HepG2 (cell line): ENCODE measurements around the gene CDIP1. TPM values are rescaled to one million over a fixed set of nuclear protein-coding genes. Genes with fewer than 3 reads are reported as not detected.

Experiments
- AHR ChIP-seq: IDR thresholded peaks from 2 replicates; pipeline ENCODE4 v1.6.1; 2018; ENCODE audit warnings: missing genetic modification reagents, missing compliant biosample characterization
- CBFB ChIP-seq: sonication (generic); formaldehyde crosslinking; IDR thresholded peaks from 2 replicates; pipeline ENCODE4 v1.4.0; 2020; ENCODE audit warnings: missing genetic modification reagents
- CENPT ChIP-seq: sonication (generic); formaldehyde crosslinking; IDR thresholded peaks from 2 replicates; pipeline ENCODE4 v1.8.0; 2022; ENCODE audit warnings: low read depth, mild to moderate bottlenecking, moderate library complexity, missing genetic modification reagents
- CREM ChIP-seq, 2 experiments: sonication (generic) in 1 of 2; formaldehyde crosslinking in 1 of 2; IDR thresholded peaks; 2 replicates each; pipeline versions ENCODE4 v1.4.0 to v1.6.1; 2016 to 2020; ENCODE audit warnings: antibody characterized with exemption in 1 of 2, mild to moderate bottlenecking in 1 of 2, missing genetic modification reagents in 1 of 2
- FOXK1 ChIP-seq: sonication (generic); formaldehyde crosslinking; IDR thresholded peaks from 2 replicates; pipeline ENCODE4 v1.4.0; 2020; ENCODE audit warnings: low read depth, missing genetic modification reagents, borderline replicate concordance
- MAF1 ChIP-seq: sonication (generic); formaldehyde crosslinking; IDR thresholded peaks from 2 replicates; pipeline ENCODE4 v1.5.0; 2020; ENCODE audit warnings: missing genetic modification reagents, borderline replicate concordance
- MXD4 ChIP-seq: IDR thresholded peaks from 2 replicates; pipeline ENCODE4 v1.6.1; 2016; ENCODE audit warnings: mild to moderate bottlenecking, missing biosample characterization, missing genetic modification reagents
- NFYC ChIP-seq: IDR thresholded peaks from 2 replicates; pipeline ENCODE4 v1.6.1; 2016; ENCODE audit warnings: missing genetic modification reagents, missing compliant biosample characterization
- PAF1 ChIP-seq: IDR thresholded peaks from 2 replicates; pipeline ENCODE4 v1.6.1; 2016; ENCODE audit warnings: missing genetic modification reagents, missing compliant biosample characterization
- PHF8 ChIP-seq: sonication (generic); formaldehyde crosslinking; IDR thresholded peaks from 2 replicates; pipeline ENCODE4 v1.5.0; 2020; ENCODE audit warnings: missing genetic modification reagents
- SNAI1 ChIP-seq: sonication (generic); formaldehyde crosslinking; IDR thresholded peaks from 2 replicates; pipeline ENCODE4 v1.5.0; 2020; ENCODE audit warnings: mild to moderate bottlenecking, missing genetic modification reagents, borderline replicate concordance
- SOX6 ChIP-seq, 2 experiments: fragments of 450-650 bp in 1 of 2; sonication (generic) in 1 of 2; formaldehyde crosslinking in 1 of 2; IDR thresholded peaks; 2 replicates each; pipeline versions ENCODE4 v1.4.0 to v1.6.1; 2017 to 2020; ENCODE audit warnings: antibody characterized with exemption in 1 of 2, mild to moderate bottlenecking in 1 of 2, missing genetic modification reagents in 1 of 2
- TBX2 ChIP-seq: sonication (generic); formaldehyde crosslinking; IDR thresholded peaks from 2 replicates; pipeline ENCODE4 v1.5.0; 2020; ENCODE audit warnings: missing genetic modification reagents, mild to moderate bottlenecking, borderline replicate concordance
- ZBTB21 ChIP-seq: sonication (generic); formaldehyde crosslinking; IDR thresholded peaks from 2 replicates; pipeline ENCODE4 v1.4.0; 2020; ENCODE audit warnings: missing genetic modification reagents
- ZNF12 ChIP-seq: sonication (generic); formaldehyde crosslinking; IDR thresholded peaks from 2 replicates; pipeline ENCODE4 v1.5.0; 2020; ENCODE audit warnings: missing genetic modification reagents
- ZNF34 ChIP-seq: sonication (generic); formaldehyde crosslinking; IDR thresholded peaks from 2 replicates; pipeline ENCODE4 v1.4.0; 2020; ENCODE audit warnings: mild to moderate bottlenecking, missing genetic modification reagents, borderline replicate concordance
- ZNF432 ChIP-seq: sonication (generic); formaldehyde crosslinking; IDR thresholded peaks from 2 replicates; pipeline ENCODE4 v1.5.0; 2020; ENCODE audit warnings: missing genetic modification reagents, mild to moderate bottlenecking, borderline replicate concordance
- ZNF556 ChIP-seq: sonication (generic); formaldehyde crosslinking; IDR thresholded peaks from 2 replicates; pipeline ENCODE4 v1.4.0; 2020; ENCODE audit warnings: mild to moderate bottlenecking, missing genetic modification reagents, borderline replicate concordance
- ZNF589 ChIP-seq: sonication (generic); formaldehyde crosslinking; conservative IDR thresholded peaks from 2 replicates; pipeline ENCODE4 v1.8.0; 2022; ENCODE audit warnings: mild to moderate bottlenecking, moderate library complexity, missing genetic modification reagents
- ZNF776 ChIP-seq: sonication (generic); formaldehyde crosslinking; IDR thresholded peaks from 2 replicates; pipeline ENCODE4 v1.4.0; 2020; ENCODE audit warnings: mild to moderate bottlenecking, missing genetic modification reagents
- ZNF850 ChIP-seq: sonication (generic); formaldehyde crosslinking; conservative IDR thresholded peaks from 2 replicates; pipeline ENCODE4 v1.9.0; 2021; ENCODE audit warnings: mild to moderate bottlenecking, missing genetic modification reagents
- polyA plus RNA-seq, 8 experiments: library from polyadenylated mRNA; depleted of rRNA in 3 of 8; stranded (reverse) in 7 of 8; unstranded in 1 of 8; fragments of >200 nt; fragmentation: Illumina TruSeq in 4 of 8; extraction: Trizol in 4 of 8; gene quantifications; 2 replicates each; pipeline versions ENCODE4 v1.2.1 to v1.2.3, GENCODE V29; 2011 to 2016; ENCODE audit warnings: low read depth in 4 of 8, missing spikeins in 1 of 8, mixed read lengths in 1 of 8; ENCODE audit not compliant: insufficient read depth in 1 of 8
- total RNA-seq, 5 experiments: library from RNA; depleted of rRNA; stranded (reverse); fragments of >200 nt; fragmentation: Illumina TruSeq; extraction: Trizol; gene quantifications; 2 replicates each; pipeline ENCODE4 v1.2.3, GENCODE V29; 2016; ENCODE audit warnings: low read depth in 1 of 5
- TF ChIP-seq, protein P1 (sequence below): sonication (generic); formaldehyde crosslinking; IDR thresholded peaks from 2 replicates; pipeline ENCODE4 v1.5.0; 2020; ENCODE audit warnings: missing genetic modification reagents, mild to moderate bottlenecking, borderline replicate concordance
- TF ChIP-seq, protein P2 (sequence below): sonication (generic); formaldehyde crosslinking; IDR thresholded peaks from 2 replicates; pipeline ENCODE4 v1.5.0; 2020; ENCODE audit warnings: mild to moderate bottlenecking, missing genetic modification reagents, moderate library complexity
- TF ChIP-seq, protein P3 (sequence below): sonication (generic); formaldehyde crosslinking; IDR thresholded peaks from 2 replicates; pipeline ENCODE4 v1.5.0; 2020; ENCODE audit warnings: missing genetic modification reagents

The CDIP1 gene
- total and polyA plus RNA-seq, 2 of the 13 experiments (the other 11 are each of a cell fraction or from before 2014, with no cell fraction given), result 31.2 to 56.7 TPM

- TF ChIP-seq CREM (IDR thresholded peaks at IDR 0.05) (peak; percentile 95), CREM (CRISPR knock-in tag; IDR thresholded peaks at IDR 0.05) (peak; percentile 62; the same call in 1 of the 2 replicates), ZNF34 (CRISPR knock-in tag) (no peak), ZNF776 (peak; percentile 99), ZNF850 (CRISPR knock-in tag) (no peak), TBX2 (CRISPR knock-in tag) (peak; percentile 92), CENPT (peak; percentile 98), FOXK1 (CRISPR knock-in tag) (peak; percentile 85), SOX6 (IDR thresholded peaks at IDR 0.05) (no peak), SOX6 (CRISPR knock-in tag; IDR thresholded peaks at IDR 0.05) (peak; percentile 82), ZBTB21 (CRISPR knock-in tag) (peak; percentile 89), AHR (CRISPR knock-in tag) (peak; percentile 99), NFYC (peak; percentile 62), SNAI1 (CRISPR knock-in tag) (peak; percentile 99), PAF1 (CRISPR knock-in tag) (no peak), MAF1 (CRISPR knock-in tag) (peak; percentile 94), ZNF12 (CRISPR knock-in tag) (peak; percentile 78), CBFB (CRISPR knock-in tag) (peak; percentile 79), PHF8 (CRISPR knock-in tag) (peak; percentile 92), ZNF556 (CRISPR knock-in tag) (peak; percentile 98), MXD4 (CRISPR knock-in tag) (peak; percentile 98), ZNF589 (CRISPR knock-in tag) (peak; percentile 98), ZNF432 (CRISPR knock-in tag) (peak; percentile 82; the same call in 1 of the 2 replicates)
- TF ChIP-seq, protein P1, sequence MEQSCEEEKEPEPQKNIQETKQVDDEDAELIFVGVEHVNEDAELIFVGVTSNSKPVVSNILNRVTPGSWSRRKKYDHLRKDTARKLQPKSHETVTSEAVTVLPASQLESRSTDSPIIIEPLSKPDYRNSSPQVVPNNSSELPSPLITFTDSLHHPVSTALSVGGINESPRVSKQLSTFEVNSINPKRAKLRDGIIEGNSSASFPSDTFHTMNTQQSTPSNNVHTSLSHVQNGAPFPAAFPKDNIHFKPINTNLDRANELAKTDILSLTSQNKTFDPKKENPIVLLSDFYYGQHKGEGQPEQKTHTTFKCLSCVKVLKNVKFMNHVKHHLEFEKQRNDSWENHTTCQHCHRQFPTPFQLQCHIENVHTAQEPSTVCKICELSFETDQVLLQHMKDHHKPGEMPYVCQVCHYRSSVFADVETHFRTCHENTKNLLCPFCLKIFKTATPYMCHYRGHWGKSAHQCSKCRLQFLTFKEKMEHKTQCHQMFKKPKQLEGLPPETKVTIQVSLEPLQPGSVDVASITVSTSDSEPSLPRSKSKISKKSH (CRISPR knock-in tag), result peak; percentile 100
- TF ChIP-seq, protein P2, sequence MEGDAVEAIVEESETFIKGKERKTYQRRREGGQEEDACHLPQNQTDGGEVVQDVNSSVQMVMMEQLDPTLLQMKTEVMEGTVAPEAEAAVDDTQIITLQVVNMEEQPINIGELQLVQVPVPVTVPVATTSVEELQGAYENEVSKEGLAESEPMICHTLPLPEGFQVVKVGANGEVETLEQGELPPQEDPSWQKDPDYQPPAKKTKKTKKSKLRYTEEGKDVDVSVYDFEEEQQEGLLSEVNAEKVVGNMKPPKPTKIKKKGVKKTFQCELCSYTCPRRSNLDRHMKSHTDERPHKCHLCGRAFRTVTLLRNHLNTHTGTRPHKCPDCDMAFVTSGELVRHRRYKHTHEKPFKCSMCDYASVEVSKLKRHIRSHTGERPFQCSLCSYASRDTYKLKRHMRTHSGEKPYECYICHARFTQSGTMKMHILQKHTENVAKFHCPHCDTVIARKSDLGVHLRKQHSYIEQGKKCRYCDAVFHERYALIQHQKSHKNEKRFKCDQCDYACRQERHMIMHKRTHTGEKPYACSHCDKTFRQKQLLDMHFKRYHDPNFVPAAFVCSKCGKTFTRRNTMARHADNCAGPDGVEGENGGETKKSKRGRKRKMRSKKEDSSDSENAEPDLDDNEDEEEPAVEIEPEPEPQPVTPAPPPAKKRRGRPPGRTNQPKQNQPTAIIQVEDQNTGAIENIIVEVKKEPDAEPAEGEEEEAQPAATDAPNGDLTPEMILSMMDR, result peak; percentile 39
- TF ChIP-seq, protein P3, sequence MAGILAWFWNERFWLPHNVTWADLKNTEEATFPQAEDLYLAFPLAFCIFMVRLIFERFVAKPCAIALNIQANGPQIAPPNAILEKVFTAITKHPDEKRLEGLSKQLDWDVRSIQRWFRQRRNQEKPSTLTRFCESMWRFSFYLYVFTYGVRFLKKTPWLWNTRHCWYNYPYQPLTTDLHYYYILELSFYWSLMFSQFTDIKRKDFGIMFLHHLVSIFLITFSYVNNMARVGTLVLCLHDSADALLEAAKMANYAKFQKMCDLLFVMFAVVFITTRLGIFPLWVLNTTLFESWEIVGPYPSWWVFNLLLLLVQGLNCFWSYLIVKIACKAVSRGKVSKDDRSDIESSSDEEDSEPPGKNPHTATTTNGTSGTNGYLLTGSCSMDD (CRISPR knock-in tag), result peak; percentile 96
These were observed at the start of gene CDIP1 (continued) for GRCh38 chr16:4538350-4539235.
